Raji (cell line): ENCODE results near the gene DPYSL5.

ENCODE experiments used
- POLR2A ChIP-seq: IDR thresholded peaks from 2 replicates; pipeline ENCODE4 v1.6.1; 2011; ENCODE audit warnings: low read depth, low read length, control low read depth; ENCODE audit not compliant: insufficient read depth

DPYSL5 gene

DNA sequence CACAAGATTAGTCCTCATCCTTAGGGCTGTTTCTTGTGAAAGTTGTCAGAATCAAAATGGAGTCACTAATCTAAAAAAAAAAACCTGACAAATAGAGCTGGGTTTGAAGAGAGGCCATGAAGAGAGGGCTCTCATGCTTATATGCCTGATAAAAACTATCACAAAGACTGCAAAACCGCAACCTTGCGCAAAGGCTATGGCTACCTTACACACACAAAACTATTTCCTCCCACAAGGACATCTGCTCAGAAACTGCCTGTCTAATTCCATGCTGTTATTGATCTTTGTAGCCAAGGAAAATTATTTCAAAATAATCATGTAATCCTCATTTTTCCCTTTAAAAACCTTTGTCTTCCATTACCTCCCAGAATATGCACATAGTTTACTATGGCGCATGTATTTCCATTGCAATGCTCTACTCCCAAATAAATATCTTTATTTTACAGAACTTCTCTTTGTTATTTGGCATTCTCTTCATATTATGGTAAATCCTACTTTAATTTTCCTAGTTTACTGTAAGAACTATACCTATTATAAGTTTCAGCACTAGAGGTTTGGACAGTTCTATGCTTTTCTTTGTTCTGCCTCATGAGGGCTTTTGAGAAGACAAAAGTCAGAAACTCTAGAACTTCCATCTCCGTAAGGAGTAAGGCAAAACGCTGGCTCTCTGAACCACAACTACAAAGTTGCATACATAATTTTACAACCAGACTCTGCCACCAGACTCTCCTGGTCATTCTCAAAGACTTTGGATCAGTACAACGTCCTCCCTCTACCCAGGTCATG is 9.6 kb upstream of the DPYSL5 start:
- TF ChIP-seq POLR2A = no peak

DNA sequence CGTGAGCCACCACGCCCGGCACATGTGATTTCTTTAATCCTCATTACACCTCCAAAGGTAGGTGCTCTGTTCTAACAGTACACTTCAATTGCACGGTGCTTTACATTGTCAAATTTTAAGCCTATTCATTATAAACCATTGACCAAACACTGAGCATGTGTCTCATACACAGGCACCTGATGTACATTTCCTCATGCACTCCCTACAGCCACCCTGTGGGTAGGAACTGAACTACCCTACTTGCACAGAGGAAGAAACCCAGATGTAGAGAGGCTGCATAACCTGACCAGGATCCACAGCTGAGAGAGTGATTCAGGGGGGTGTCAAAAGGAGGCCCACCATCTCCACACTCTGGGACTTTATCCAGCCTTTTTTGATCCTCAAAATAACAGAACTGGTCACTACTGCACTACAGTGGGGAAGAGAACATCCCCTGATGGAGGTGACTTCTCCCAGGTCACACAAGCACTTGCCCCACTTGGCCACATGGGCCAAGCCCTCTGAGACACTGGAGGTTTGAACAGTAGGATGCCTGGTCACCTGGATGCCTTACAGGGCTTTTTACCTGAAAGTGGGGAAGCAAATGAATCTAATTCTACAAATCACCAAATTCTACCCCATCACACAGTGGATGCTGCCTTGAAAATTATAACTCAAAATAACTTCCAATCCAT is 6.9 kb upstream of the DPYSL5 start:
- no peak for TF ChIP-seq POLR2A

DNA sequence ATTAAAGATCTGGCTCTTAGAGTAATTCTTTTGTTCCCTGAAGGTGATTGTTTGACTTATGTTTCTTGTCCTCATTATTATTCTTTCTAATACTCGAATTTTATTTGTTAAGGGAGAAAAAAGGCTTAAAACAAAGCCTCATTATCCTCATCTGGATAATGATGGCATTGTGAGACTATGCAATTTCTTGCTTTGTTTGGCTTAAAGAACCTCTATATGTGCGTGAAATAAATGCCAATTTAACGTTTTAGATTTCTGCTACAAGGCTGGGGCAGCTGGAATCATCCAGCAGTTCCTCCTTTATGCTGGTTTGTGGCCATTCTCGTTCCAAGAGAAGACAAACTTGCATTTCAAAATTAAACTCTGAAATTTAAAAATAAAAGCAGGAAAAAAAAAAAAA is 4.9 kb upstream of the DPYSL5 start:
- TF ChIP-seq POLR2A = no peak

- TF ChIP-seq POLR2A = no peak
These were observed 2.9 kb upstream of the DPYSL5 start for GRCh38 chr2:26845021-26845420.

- TF ChIP-seq POLR2A = no peak
These were observed 1.3 kb upstream of the DPYSL5 start for GRCh38 chr2:26846334-26847306.

GRCh38 chr2:26847307-26847654 is 651 bp upstream of the DPYSL5 start:
- no peak for TF ChIP-seq POLR2A

- no peak for TF ChIP-seq POLR2A
These were observed 564 bp downstream of the DPYSL5 start for GRCh38 chr2:26848336-26849055.

GRCh38 chr2:26849056-26849999 is 1.4 kb downstream of the DPYSL5 start:
- TF ChIP-seq POLR2A = no peak

DNA sequence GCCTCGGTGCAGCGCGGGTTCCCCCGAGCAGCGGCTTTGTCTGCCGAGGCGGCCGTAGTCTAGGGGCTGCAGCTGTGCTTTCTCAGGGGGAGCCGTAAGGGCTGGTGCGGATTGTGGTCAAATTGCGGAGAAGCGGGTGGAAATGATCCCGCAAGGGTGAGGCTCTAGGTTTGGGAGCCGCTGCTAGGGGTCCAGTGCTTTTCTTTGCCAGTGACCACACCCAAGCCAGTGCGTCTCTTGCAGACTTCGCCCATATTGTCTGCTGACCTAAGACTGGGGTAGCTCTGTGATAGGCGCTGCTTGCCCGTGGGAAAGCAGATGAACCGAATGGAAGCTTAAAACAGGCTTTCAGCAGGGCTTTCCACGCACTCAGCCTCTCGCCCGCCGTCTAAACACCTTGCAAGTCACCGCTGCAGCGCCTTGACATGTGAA is 2.1 kb downstream of the DPYSL5 start:
- TF ChIP-seq POLR2A = no peak

- TF ChIP-seq POLR2A = no peak
These were observed 2.6 kb downstream of the DPYSL5 start for GRCh38 chr2:26850505-26850904.

DNA sequence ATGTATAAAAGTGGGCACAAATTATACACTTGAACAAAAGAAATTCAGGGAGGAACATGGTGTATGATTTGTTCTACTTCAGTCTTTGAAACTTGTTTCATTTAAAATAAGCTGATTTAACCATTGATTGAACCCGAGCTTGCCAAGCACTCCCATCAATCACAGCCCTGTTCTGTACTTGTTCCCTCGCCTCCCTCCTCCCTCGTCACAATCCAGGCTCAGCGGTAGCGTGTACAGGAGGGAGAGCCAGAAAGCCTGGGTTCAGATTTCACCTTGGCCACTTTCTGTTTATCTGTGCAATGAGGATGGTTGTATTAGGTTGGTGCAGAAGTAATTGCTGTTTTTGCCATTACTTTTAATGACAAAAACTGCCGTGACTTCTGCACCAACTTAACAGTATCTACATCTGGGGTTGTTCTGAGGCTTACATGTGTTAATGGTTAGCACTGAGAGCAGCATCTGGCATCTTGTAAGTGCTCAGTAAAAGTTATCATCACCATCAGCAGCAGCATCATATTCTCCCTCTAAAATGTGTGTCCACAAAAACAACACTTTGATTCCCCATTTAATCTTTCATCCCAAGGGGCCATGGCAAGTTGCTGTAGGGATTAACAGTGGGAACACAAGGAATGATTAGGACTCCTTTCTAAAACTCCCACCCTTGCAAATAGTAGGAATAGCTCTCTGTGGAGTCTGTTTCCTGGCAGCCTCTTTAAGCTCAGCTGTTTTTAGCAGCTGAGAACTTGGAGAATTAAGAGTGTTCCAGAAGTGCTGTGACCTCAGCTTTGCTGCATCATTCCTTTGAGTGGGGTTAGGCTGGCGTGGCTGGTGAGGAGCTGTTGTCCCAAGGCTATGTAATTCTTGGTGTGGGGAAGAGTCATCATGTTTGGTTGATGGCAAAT is 4.7 kb downstream of the DPYSL5 start:
- TF ChIP-seq POLR2A = no peak

DNA sequence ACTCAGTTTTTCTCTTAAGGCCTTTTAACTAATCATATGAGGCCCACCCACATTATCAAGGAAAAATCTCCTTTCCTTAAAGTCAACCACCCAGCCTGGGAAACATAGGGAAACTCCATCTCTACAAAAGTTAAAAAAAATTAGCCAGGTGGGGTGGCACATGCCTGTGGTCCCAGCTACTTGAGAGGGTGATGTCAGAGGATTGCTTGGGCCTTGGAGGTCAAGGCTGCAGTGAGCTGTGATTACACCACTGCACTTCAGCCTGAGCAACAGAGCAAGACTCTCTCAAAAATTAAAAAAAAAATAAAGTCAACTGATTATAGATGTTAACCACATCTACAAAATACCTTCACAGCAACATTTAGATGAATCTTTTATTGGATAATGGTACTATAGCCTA is 5.8 kb downstream of the DPYSL5 start:
- no peak for TF ChIP-seq POLR2A
